ENCODE measurements around the gene MBD3. TPM values are rescaled to one million over a fixed set of nuclear protein-coding genes. Genes with fewer than 3 reads are reported as not detected.
"Not testable (repeated sequence)": the region's sequence is repeated elsewhere in the genome, so short reads cannot be mapped to it uniquely, and the experiment has no call there.

Gene MBD3
- total RNA-seq, 4 donors from 2014 or later, result 61.4 to 121 (median 68.7) TPM

DNA sequence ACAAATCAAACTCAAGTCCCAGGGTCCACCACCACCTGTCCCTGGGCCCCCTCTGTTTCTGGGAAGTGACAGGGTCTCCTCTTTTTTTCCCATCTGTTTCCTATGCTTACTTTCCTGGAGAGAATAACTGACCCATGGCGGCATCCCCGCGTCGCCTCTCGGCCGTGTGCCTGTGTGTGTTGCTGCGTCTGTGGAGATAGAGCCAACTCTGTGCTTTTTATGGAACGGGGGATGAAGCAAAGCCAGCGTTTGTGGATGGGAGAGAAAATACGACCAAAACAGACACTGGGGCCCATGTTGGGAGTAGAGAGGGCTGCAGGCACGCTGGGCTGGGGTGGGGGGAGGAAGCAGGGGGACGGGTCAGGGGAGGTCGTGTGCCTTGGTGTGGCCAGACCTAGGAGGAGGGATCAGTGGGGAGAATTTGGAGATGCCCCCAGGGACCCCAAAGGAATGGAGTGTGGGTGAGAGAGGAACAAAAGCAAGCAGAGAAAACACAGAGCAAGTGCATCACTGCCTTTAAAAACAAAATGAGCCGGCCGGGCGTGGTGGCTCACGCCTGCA is 52.2 kb downstream of the MBD3 start:
- in situ Hi-C loops (cut with MboI; ENCODE audit: low pct_ligation_motif_present in 1 of 4, low pct_unique_long_range_greater_than_20kb in 1 of 4, low sequenced_read_pairs in 3 of 4) (loop anchor here (10.0 to 25.0 kb wide), 4 partner anchors 134 to 272 kb away; partner anchors contain the start of gene ATP8B3 (in 1 of the 4)), intact Hi-C loops (cut with DNase I; ENCODE audit: low total_unique reads) (loop anchor here (10.0 kb wide), 1 partner anchor 224 kb away; no protein-coding TSS in a partner anchor)
- Histone ChIP-seq H3K4me3 (no peak overlapping the region), H3K36me3 (no peaks in the 10 kb centered on the region), H3K27me3 (peaks cover 7% of the 10 kb centered on the region), H3K9me3 (no peaks in the 10 kb centered on the region), H3K27ac (peak overlapping the region in 2 of 4 donors; percentile 45 to 66), H3K4me1 (peaks cover 0 to 3% (median 1%) of the 10 kb centered on the region in 4 donors)
- WGBS, 2 donors (ENCODE audit: low coverage in 1 of 2), result 46% methylated on average over 17 of the region's 17 CpGs; no CpG with 5 or more reads in 1 of the 2 donors
- TF ChIP-seq POLR2AphosphoS5 (IDR thresholded peaks at IDR 0.05), result peak in 1 of 3 donors; percentile 6
- TF ChIP-seq, protein P1, sequence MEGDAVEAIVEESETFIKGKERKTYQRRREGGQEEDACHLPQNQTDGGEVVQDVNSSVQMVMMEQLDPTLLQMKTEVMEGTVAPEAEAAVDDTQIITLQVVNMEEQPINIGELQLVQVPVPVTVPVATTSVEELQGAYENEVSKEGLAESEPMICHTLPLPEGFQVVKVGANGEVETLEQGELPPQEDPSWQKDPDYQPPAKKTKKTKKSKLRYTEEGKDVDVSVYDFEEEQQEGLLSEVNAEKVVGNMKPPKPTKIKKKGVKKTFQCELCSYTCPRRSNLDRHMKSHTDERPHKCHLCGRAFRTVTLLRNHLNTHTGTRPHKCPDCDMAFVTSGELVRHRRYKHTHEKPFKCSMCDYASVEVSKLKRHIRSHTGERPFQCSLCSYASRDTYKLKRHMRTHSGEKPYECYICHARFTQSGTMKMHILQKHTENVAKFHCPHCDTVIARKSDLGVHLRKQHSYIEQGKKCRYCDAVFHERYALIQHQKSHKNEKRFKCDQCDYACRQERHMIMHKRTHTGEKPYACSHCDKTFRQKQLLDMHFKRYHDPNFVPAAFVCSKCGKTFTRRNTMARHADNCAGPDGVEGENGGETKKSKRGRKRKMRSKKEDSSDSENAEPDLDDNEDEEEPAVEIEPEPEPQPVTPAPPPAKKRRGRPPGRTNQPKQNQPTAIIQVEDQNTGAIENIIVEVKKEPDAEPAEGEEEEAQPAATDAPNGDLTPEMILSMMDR (IDR thresholded peaks at IDR 0.05), result no peak
- no peak for DNase-seq

DNA sequence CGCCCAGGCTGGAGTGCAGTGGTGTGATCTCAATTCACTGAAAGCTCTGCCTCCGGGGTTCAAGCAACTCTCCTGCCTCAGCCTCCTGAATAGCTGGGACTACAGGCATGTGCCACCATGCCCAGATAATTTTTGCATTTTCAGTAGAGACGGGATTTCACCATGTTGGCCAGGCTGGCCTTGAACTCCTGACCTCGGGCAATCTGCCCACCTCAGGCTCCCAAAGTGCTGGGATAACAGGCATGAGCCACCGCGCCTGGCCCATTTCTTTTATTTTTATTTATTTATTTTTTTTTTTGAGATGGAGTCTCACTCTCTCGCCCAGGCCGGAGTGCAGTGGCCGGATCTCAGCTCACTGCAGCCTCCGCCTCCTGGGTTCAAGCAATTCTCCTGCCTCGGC is 52.9 kb downstream of the MBD3 start:
- intact Hi-C loops (cut with DNase I; ENCODE audit: low total_unique reads), result loop anchor here (10.0 kb wide), 1 partner anchor 225 kb away; no protein-coding TSS in a partner anchor
- not testable (repeated sequence) for H3K4me1 ChIP-seq, DNase-seq, H3K27me3 ChIP-seq, H3K4me3 ChIP-seq, H3K36me3 ChIP-seq, H3K9me3 ChIP-seq
- in situ Hi-C loops (cut with MboI; ENCODE audit: low pct_ligation_motif_present in 1 of 4, low pct_unique_long_range_greater_than_20kb in 1 of 4, low sequenced_read_pairs in 3 of 4), result loop anchor here (10.0 to 25.0 kb wide), 4 partner anchors 135 to 273 kb away; partner anchors contain the start of gene ATP8B3 (in 1 of the 4)
- peak overlapping the region in 2 of 4 donors; percentile 45 to 66 for H3K27ac ChIP-seq
- 82 to 86% methylated on average over 6 to 10 of the region's 11 CpGs for WGBS, 2 donors (ENCODE audit: low coverage in 1 of 2)

DNA sequence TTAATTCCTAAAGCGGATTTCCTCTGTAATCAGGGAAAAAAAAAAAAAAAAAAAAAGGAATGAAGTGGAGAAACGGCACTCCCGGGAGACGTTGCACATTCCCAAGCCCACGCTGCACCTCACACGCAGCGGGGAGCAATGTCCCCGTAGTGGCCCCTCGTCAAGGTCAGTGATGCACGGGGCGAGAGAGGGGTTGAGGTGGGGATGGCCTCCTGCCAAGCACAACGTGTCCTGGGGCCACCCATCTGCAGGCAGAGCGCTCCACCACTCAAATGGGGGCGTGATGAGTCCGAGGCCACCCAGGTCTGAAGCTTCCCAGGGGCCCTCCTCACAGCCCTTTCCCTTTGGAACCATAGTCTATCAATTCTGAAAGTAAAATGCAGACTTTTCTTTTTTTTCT is 53.7 kb downstream of the MBD3 start:
- DNase-seq, result no peak
- 33 to 40% methylated on average over 1 to 15 of the region's 15 CpGs for WGBS, 2 donors (ENCODE audit: low coverage in 1 of 2)
- peaks cover 5% of the 10 kb centered on the region for H3K27me3 ChIP-seq
- no peaks in the 10 kb centered on the region for H3K9me3 ChIP-seq
- no peak overlapping the region for H3K4me3 ChIP-seq
- intact Hi-C loops (cut with DNase I; ENCODE audit: low total_unique reads) (no loop called here), in situ Hi-C loops (cut with MboI; ENCODE audit: low pct_ligation_motif_present in 1 of 4, low pct_unique_long_range_greater_than_20kb in 1 of 4, low sequenced_read_pairs in 3 of 4) (loop anchor here (25.0 kb wide), 3 partner anchors 148 to 273 kb away; partner anchors contain the start of gene ATP8B3 (in 1 of the 4))
- H3K27ac ChIP-seq, result no peak overlapping the region
- no peaks in the 10 kb centered on the region for H3K36me3 ChIP-seq
- H3K4me1 ChIP-seq, result peaks cover 0 to 3% (median 1%) of the 10 kb centered on the region in 4 donors
- TF ChIP-seq POLR2AphosphoS5 (IDR thresholded peaks at IDR 0.05) (no peak), POLR2A (IDR thresholded peaks at IDR 0.05) (no peak), EP300 (IDR thresholded peaks at IDR 0.05; ENCODE audit: low read depth) (no peak)
- TF ChIP-seq, protein P1 (IDR thresholded peaks at IDR 0.05), result no peak

DNA sequence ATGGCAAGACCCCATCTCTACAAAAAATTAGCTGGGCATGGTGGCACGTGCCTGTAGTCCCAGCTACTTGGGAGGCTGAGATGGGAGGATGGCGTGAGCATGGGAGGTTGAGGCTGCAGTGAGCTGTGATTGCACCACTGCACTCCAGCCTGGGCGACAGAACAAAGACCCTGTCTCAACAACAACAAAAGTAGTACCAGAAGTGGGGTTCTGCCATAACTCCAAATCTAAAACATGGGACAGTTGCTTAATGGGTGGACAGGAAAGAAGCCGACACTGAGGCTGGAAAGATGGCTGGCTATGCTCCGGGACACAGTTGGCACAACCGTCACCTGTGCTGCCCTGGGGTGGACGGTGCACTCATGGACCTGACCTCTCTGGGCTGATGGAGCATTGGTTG is 57.0 kb downstream of the MBD3 start:
- DNase-seq; H3K27ac ChIP-seq; intact Hi-C loops (cut with DNase I; ENCODE audit: low total_unique reads); H3K4me3 ChIP-seq; H3K4me1 ChIP-seq; H3K36me3 ChIP-seq; H3K9me3 ChIP-seq: not testable (repeated sequence)
- in situ Hi-C loops (cut with MboI; ENCODE audit: low pct_ligation_motif_present in 1 of 4, low pct_unique_long_range_greater_than_20kb in 1 of 4, low sequenced_read_pairs in 3 of 4), result loop anchor here (25.0 kb wide), 3 partner anchors 152 to 277 kb away; partner anchors contain the start of gene ATP8B3 (in 1 of the 4)
- H3K27me3 ChIP-seq, result peaks cover 12% of the 10 kb centered on the region
- 94 to 100% methylated on average over 1 to 7 of the region's 7 CpGs for WGBS, 2 donors (ENCODE audit: low coverage in 1 of 2)

DNA sequence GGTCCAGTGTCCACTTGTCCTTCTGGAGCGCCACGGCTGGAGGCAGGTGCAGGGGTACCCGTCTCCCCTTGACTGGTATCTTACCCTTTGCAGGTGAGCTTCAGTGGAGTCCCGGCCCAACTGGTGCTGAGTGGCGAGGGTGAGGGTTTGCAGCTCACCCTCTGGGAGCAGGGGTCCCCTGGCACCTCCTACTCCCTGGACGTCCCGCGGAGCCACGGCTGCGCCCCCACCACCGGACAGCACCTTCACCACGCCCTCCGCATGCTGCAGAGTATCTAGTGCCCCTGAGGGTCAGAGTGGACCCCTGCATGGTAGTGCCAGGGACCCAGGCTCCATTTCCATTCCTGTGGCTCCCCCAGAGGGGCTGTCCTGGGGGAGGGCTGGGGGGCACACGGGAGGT is 57.7 kb downstream of the MBD3 start:
- 91% methylated on average over 11 of the region's 14 CpGs; no CpG with 5 or more reads in 1 of the 2 donors for WGBS, 2 donors (ENCODE audit: low coverage in 1 of 2)
- no peak overlapping the region for H3K4me3 ChIP-seq
- peaks cover 12% of the 10 kb centered on the region for H3K27me3 ChIP-seq
- intact Hi-C loops (cut with DNase I; ENCODE audit: low total_unique reads), result no loop called here
- in situ Hi-C loops (cut with MboI; ENCODE audit: low pct_ligation_motif_present in 1 of 4, low pct_unique_long_range_greater_than_20kb in 1 of 4, low sequenced_read_pairs in 3 of 4), result loop anchor here (25.0 kb wide), 3 partner anchors 152 to 277 kb away; partner anchors contain the start of gene ATP8B3 (in 1 of the 4)
- no peaks in the 10 kb centered on the region for H3K36me3 ChIP-seq
- H3K4me1 ChIP-seq, result peaks cover 0 to 3% (median 0%) of the 10 kb centered on the region in 4 donors
- H3K27ac ChIP-seq, result no peak overlapping the region
- TF ChIP-seq POLR2AphosphoS5 (IDR thresholded peaks at IDR 0.05) (no peak), EP300 (IDR thresholded peaks at IDR 0.05; ENCODE audit: low read depth) (no peak), POLR2A (IDR thresholded peaks at IDR 0.05) (no peak)
- TF ChIP-seq, protein P1 (IDR thresholded peaks at IDR 0.05), result no peak
- DNase-seq, result no peak
- no peaks in the 10 kb centered on the region for H3K9me3 ChIP-seq

Data from transverse colon (tissue), 4 donors.